ENCODE results near the gene ID4. TPM values are rescaled to one million over a fixed set of nuclear protein-coding genes. Genes with fewer than 3 reads are reported as not detected.

The ID4 gene
- total and polyA plus RNA-seq, 2 of the 8 experiments (the other 6 are each of a cell fraction or from before 2014, with no cell fraction given), result 2.0 to 8.3 TPM

DNA sequence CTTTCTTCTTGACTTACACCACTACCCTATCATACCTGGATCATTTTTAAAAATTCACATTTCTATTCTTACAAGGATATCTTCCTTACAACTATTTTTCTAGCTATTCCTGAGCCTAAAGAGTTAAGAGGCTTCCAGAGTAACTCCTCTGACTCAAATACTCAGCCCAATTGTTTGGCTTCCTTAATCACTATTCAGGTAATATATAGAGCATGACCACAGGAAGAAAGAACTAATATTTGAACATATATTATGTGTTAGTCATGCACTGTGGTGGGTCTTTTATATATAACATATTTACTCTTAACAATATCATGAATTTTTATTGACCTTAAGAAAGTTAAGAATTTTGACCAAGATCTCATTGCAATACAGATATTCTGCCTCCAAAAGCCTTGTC lies 42.0 kb upstream of the ID4 start:
- Histone ChIP-seq H4K20me1 (replicated peaks in 1 of 2; ENCODE audit: control insufficient read depth in 1 of 2, insufficient read depth in 2 of 2, low read length in 2 of 2) (no peaks in the 10 kb centered on the region), H4K91ac (replicated peaks; ENCODE audit: insufficient read length, low read length) (no peak overlapping the region), H3K9me3 (ENCODE audit: insufficient read depth in 2 of 2, low read depth in 1 of 2, low read length in 1 of 2) (no peaks in the 10 kb centered on the region), H4K5ac (ENCODE audit: insufficient read length, low read depth, low read length) (no peak overlapping the region), H2BK20ac (ENCODE audit: low read length) (no peak overlapping the region), H3K23ac (ENCODE audit: insufficient read length) (no peak overlapping the region), H2AK5ac (ENCODE audit: low read depth, low read length) (no peak overlapping the region), H3K4me2 (ENCODE audit: insufficient read depth in 1 of 2, low read depth in 2 of 2, low read length in 2 of 2) (no peak overlapping the region), H3K27ac (ENCODE audit: low read depth, low read length) (no peak overlapping the region), H2AFZ (ENCODE audit: low read length) (no peak overlapping the region), H3K9ac (replicated peaks in 1 of 4; ENCODE audit: extremely low read depth in 1 of 4, low read depth in 3 of 4, low read length in 3 of 4) (no peak overlapping the region), H2BK15ac (ENCODE audit: low read length) (no peak overlapping the region), H3K14ac (ENCODE audit: insufficient read length) (no peak overlapping the region), H2BK120ac (replicated peaks; ENCODE audit: low read depth, low read length) (no peak overlapping the region), H4K8ac (ENCODE audit: extremely low read depth, insufficient read depth, low read length) (no peak overlapping the region), H3K27me3 (replicated peaks in 1 of 4; ENCODE audit: control insufficient read depth in 3 of 4, extremely low read depth in 1 of 4, insufficient read depth in 3 of 4, low read length in 3 of 4) (no peaks in the 10 kb centered on the region), H3K79me1 (ENCODE audit: low read depth, low read length) (no peaks in the 10 kb centered on the region), H3K4ac (replicated peaks; ENCODE audit: insufficient read length, low read depth, low read length) (no peak overlapping the region), H3K4me1 (replicated peaks in 1 of 4; ENCODE audit: control insufficient read depth in 3 of 4, insufficient read depth in 4 of 4, low read length in 3 of 4) (no peaks in the 10 kb centered on the region), H2BK12ac (ENCODE audit: low read depth, low read length) (no peak overlapping the region), H3K4me3 (ENCODE audit: extremely low read depth in 1 of 4, insufficient read depth in 2 of 4, low read depth in 3 of 4, low read length in 4 of 4) (no peak overlapping the region), H3K56ac (replicated peaks; ENCODE audit: insufficient read length, low read depth, low read length) (no peak overlapping the region), H3K36me3 (ENCODE audit: control insufficient read depth in 2 of 4, insufficient read depth in 4 of 4, low read length in 3 of 4) (no peaks in the 10 kb centered on the region), H2BK5ac (ENCODE audit: low read depth, low read length) (no peak overlapping the region), H3K23me2 (ENCODE audit: low read depth, low read length) (no peaks in the 10 kb centered on the region), H3K79me2 (ENCODE audit: control insufficient read depth in 1 of 2, insufficient read depth in 2 of 2, low read length in 2 of 2) (no peaks in the 10 kb centered on the region), H3K18ac (ENCODE audit: extremely low read depth, low read length) (no peak overlapping the region)
- ChIA-PET POLR2A (ENCODE audit: partially characterized antibody) (no interaction called here), CTCF (ENCODE audit: partially characterized antibody) (no interaction called here)
- TF ChIP-seq NANOG (IDR thresholded peaks at IDR 0.05; ENCODE audit: insufficient read depth, low read depth, low read length, poor library complexity, severe bottlenecking), result no peak
- TF ChIP-seq TAF1 (IDR thresholded peaks at IDR 0.05; ENCODE audit: low read depth, low read length), result no peak
- no peak for TF ChIP-seq EZH2 (IDR thresholded peaks at IDR 0.05; ENCODE audit: low read depth, low read length, severe bottlenecking)
- no peak for TF ChIP-seq SIN3A (conservative IDR thresholded peaks at IDR 0.05 in 1 of 2, IDR thresholded peaks at IDR 0.05 in 1 of 2; ENCODE audit: low read depth in 1 of 2, low read length in 2 of 2)
- no peak for TF ChIP-seq GABPA (IDR thresholded peaks at IDR 0.05; ENCODE audit: borderline replicate concordance, insufficient read depth, low read length)
- no peak for TF ChIP-seq TEAD4 (IDR thresholded peaks at IDR 0.05; ENCODE audit: low read depth, low read length)
- TF ChIP-seq JUN (IDR thresholded peaks at IDR 0.05; ENCODE audit: low read depth, low read length), result no peak
- no peak for TF ChIP-seq KDM1A (IDR thresholded peaks at IDR 0.05; ENCODE audit: borderline replicate concordance, low read length)
- no peak for TF ChIP-seq YY1 (IDR thresholded peaks at IDR 0.05; ENCODE audit: low read depth, low read length)
- no peak for TF ChIP-seq SRF (IDR thresholded peaks at IDR 0.05; ENCODE audit: low read depth, low read length)
- TF ChIP-seq EGR1 (IDR thresholded peaks at IDR 0.05; ENCODE audit: borderline replicate concordance, low read depth, low read length), result no peak
- TF ChIP-seq SUZ12 (IDR thresholded peaks at IDR 0.05; ENCODE audit: low read length), result no peak
- no peak for TF ChIP-seq PHF8 (conservative IDR thresholded peaks at IDR 0.05; ENCODE audit: low read depth, low read length)
- no peak for TF ChIP-seq BRCA1 (IDR thresholded peaks at IDR 0.05; ENCODE audit: low read depth, low read length)
- FAIRE-seq, result no peak
- DNase-seq (ENCODE audit: low read depth in 1 of 2, low spot score in 2 of 2), result no peak

Data from H1 (cell line).